ENCODE data around the gene KIFAP3.
"Not testable (repeated sequence)": the region's sequence is repeated elsewhere in the genome, so short reads cannot be mapped to it uniquely, and the experiment has no call there.

KIFAP3 gene

GRCh38 chr1:170074250-170075157 is at the start of gene KIFAP3:
TSS of gene KIFAP3 (minus strand) at chr1:170074695. CDS start at chr1:170074467, 228 bp downstream.
- DNase-seq (ENCODE audit: low read depth) = peak; percentile 92

DNA sequence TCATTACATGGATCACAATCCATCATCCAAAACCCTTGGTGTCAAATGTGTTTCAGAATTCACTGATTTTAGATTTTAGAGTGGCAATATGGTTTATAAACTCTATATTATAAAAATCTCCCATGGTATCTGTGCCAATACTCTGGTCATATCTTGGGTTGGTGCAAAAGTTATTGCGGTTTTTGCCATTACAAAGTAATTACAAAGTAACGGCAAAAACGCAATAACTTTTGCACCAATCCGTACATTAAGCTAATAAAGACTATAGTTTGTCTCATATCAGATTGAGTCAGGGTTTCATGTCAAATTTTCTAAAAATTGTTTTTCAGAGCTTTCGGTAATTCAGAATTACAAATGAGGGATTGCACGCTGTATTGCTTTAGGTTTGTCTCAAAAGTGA is 47.9 kb upstream of the KIFAP3 start:
- DNase-seq (ENCODE audit: low read depth) = no peak

- DNase-seq (ENCODE audit: low read depth) = no peak
Measured at GRCh38 chr1:170114906-170115305, 40.4 kb upstream of the KIFAP3 start.

DNA sequence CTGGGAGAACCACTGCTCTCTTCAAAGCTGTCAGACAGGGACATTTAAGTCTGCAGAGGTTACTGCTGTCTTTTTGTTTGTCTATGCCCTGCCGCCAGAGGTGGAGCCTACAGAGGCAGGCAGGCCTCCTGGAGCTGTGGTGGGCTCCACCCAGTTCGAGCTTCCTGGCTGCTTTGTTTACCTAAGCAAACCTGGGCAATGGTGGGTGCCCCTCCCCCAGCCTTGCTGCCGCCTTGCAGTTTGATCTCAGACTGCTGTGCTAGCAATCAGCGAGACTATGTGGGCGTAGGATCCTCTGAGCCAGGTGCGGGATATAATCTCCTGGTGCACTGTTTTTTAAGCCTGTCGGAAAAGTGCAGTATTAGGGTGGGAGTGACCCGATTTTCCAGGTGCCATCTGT is 38.6 kb upstream of the KIFAP3 start:
- not testable (repeated sequence) for DNase-seq (ENCODE audit: low read depth)

DNA sequence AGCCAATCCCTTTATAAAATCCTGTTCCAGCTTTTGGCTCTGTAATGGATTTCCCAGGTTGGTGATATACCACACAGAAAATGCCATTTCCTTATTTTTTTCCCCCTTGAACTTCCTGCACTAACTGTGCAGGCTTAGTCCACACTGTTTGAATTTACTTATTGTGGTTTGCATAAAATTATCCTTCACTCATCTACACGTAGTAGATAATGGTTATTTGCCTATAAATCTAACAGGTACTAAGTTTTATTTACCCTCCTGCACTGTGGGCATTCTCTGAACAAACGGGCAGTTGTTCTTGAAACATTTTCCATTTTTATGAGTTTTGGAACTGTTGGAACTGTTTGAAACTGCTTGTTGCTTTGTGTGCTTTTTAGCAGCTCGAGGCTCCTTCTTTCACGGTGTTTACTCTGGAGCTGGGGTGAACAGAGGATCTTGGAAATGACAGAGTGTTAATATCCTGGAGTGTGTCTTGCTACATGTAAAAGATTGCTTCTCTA is 23.0 kb upstream of the KIFAP3 start:
- DNase-seq (ENCODE audit: low read depth) = no peak

GRCh38 chr1:170096806-170097340 is 22.4 kb upstream of the KIFAP3 start:
- no peak for DNase-seq (ENCODE audit: low read depth)

- no peak for DNase-seq (ENCODE audit: low read depth)
Measured at GRCh38 chr1:170095976-170096748, 21.7 kb upstream of the KIFAP3 start.

GRCh38 chr1:170094697-170095616 is 20.5 kb upstream of the KIFAP3 start:
- DNase-seq (ENCODE audit: low read depth) = not testable (repeated sequence)

- DNase-seq (ENCODE audit: low read depth) = no peak
Measured at GRCh38 chr1:170086399-170087032, 12.0 kb upstream of the KIFAP3 start.

- no peak for DNase-seq (ENCODE audit: low read depth)
Measured at GRCh38 chr1:170085091-170085490, 10.6 kb upstream of the KIFAP3 start.

- DNase-seq (ENCODE audit: low read depth) = no peak
Measured at GRCh38 chr1:170078610-170079189, 4.2 kb upstream of the KIFAP3 start.

- DNase-seq (ENCODE audit: low read depth) = no peak
Measured at GRCh38 chr1:170077926-170078325, 3.4 kb upstream of the KIFAP3 start.

- not testable (repeated sequence) for DNase-seq (ENCODE audit: low read depth)
Measured at GRCh38 chr1:170076952-170077351, 2.5 kb upstream of the KIFAP3 start.

- no peak for DNase-seq (ENCODE audit: low read depth)
Measured at GRCh38 chr1:170076199-170076598, 1.7 kb upstream of the KIFAP3 start.

DNA sequence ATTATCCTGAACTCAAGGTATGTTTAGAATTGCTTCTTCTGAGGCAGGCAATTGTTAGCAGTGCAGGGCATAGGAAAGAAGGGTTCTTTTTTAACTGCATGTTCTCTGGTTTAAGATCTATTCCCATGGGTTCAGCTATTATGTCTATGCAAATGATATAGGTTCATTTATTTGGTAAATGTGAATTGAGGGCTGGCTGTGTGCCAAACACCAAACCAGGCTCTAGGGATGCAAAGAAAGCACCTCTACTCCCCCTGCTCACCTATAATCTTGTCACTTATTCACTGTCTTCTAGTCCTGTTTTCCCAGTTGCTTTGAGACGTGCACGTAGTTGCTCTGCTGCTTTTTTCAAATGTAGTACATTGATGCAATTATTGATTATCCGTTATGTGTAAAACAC is 691 bp upstream of the KIFAP3 start:
- no peak for DNase-seq (ENCODE audit: low read depth)

DNA sequence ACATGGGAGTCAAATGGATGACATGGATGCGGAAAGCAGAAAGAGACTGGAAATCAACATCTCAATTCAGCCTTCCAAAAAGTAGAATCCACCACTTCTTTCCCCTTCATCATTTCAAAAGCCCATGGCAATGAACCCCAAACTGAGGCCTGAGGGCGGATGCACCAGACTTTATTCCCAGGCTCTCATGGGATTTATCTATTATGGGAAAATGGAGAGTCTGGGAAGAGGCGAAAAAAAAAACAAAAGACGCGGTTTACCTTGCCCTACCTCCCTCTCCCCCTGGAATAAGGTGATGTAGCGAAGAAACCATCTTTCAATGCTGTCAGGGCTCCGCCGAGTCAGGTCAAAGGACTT is 624 bp downstream of the KIFAP3 start:
- no peak for DNase-seq (ENCODE audit: low read depth)

- no peak for DNase-seq (ENCODE audit: low read depth)
Measured at GRCh38 chr1:170071378-170071777, 3.1 kb downstream of the KIFAP3 start.

- DNase-seq (ENCODE audit: low read depth) = no peak
Measured at GRCh38 chr1:170068923-170069322, 5.6 kb downstream of the KIFAP3 start.

- DNase-seq (ENCODE audit: low read depth) = no peak
Measured at GRCh38 chr1:170067253-170067819, 7.2 kb downstream of the KIFAP3 start.

DNA sequence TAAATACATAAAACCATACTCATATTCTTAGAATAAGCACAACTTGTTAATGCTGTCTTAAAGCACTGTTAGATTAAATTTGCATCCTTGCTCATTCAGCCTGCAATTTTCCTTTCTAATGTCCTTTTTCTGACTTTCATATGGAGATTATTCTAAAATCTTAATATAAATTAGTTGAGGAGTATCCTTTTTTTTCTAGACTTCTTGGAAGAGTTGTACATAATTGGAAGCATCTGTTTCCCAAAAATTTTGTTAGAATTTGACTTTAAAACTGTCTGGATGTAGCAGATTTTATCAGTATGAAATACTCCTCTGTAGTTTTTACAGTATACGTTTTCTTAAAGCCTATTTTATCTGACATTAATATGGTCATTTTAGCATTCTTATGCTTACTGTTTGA is 9.7 kb downstream of the KIFAP3 start:
- DNase-seq (ENCODE audit: low read depth) = no peak
